HG03442 (cell line): Measurements from ENCODE around the gene ZMYND8.
"Not testable (repeated sequence)": the region's sequence is repeated elsewhere in the genome, so short reads cannot be mapped to it uniquely, and the experiment has no call there.

Experiments used
- ATAC-seq: cut with Tn5 transposase; IDR thresholded peaks from one replicate; pipeline ENCODE4 v1.9.1; 2021; ENCODE audit warnings: mild to moderate bottlenecking, moderate library complexity; ENCODE audit not compliant: unreplicated experiment

The ZMYND8 gene

DNA sequence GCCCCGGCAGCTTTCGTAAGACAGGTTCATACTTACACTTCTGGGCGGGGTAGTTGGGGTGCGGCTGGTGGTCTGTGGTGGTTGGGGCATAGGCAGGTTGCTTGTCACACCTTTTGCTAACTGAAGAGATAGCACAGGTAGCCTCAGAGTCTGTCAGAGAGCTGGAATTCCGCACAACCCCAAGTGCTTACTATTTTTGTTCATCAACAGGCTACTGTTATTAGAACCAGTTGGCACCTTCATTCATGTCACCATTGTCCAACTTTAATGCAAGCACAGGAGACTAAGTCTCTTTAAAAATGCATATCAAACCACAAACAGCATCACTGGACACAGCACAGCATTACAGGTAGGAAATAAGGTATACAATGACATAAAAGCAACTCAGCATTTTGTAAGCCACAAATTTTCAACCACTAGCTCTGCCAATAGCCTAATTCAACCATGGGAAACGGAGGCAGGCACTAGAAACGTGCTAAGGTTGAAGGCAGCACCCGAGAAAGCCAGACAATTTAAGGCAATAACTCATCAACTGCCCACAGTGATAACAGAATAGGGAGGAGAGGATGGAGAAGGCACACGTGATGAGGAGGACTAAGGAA lies 143.8 kb downstream of the ZMYND8 start:
- no peak for ATAC-seq

DNA sequence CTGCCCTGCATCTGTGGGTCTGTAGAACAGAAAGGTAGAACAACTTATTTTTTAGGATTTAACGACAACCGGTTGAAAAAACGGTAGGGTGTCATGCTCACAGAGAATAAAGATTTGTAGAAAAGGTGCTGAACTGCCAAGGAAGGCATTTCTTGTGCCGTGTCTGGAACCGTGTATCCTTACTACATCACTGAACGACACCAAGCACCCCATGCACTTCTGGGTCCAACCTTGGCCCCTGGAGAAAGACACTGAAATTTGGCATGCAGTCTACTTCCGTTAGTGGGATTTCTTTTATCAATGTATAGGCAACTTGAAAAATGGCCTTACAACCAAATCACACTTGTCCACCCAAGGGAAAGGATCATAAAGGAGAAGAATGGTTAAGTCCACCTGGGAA lies 145.5 kb downstream of the ZMYND8 start:
- no peak for ATAC-seq

DNA sequence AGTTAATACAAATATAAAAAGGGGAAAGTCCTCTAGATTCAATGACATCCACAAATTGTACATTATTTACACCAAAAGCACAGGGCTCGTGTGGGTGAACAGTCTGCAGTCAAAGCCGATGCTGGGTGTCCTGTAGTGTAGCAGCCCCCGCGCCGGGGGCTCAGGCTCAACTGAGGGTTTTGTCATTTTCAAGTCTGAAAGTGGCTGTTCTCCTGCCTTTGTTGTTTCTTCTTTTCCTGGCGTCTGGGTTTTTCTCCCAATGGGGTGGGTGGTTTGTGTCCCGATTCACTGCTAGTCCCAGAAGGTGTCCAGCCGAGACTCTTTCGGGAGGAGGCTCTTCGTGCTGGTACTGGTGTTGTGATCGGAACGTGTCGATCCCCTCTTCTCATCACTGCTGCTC lies 146.0 kb downstream of the ZMYND8 start:
- no peak for ATAC-seq

DNA sequence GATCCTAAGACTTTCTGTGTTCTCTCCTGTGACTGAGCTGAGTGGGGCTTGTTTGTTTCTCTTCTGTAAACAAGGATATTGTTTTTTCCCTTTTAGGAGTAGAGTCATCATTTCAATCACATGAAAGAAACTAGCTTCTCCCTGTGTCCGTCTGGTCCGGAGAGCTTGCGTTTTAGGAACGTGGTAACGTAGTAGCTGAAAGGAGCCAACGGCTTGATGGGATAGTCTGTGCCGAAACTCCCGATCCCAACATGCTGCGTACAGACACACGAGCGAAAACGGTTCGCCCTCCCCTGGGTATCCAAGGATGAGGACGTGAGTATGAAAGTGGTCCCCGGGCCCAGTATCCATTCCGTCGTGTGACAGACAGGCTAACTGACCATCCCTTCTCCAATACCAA lies 146.5 kb downstream of the ZMYND8 start:
- ATAC-seq, result no peak

DNA sequence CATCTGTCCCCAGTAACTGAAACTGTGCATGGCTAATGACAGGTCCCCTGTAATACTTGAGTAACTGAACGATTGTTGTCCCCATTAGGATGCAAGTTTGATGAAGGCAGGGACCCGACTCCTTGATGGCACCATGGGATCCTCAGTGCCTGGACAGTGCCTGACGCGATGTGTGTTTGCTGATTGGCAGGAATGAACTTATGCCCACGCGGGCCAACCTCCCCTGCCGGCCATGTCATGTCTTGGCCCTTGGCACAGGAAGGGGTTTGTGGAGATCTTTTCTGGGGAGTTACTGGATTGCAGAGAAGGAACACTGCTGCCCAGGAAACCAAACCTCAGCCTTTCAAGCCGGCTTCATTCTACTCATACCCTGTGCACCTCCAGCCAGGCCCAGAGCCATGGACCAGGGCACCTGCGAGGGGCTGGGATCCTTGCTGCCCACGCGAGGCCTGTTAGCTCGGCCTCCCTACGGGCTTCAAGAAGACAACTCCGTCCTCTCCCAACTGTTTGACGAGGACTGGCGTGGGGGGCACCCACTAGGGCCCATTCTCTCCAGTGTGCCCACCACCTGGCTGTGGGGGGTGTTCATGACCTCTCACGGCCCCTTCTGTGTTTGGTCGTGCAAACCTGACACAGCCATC lies 147.8 kb downstream of the ZMYND8 start:
- no peak for ATAC-seq

DNA sequence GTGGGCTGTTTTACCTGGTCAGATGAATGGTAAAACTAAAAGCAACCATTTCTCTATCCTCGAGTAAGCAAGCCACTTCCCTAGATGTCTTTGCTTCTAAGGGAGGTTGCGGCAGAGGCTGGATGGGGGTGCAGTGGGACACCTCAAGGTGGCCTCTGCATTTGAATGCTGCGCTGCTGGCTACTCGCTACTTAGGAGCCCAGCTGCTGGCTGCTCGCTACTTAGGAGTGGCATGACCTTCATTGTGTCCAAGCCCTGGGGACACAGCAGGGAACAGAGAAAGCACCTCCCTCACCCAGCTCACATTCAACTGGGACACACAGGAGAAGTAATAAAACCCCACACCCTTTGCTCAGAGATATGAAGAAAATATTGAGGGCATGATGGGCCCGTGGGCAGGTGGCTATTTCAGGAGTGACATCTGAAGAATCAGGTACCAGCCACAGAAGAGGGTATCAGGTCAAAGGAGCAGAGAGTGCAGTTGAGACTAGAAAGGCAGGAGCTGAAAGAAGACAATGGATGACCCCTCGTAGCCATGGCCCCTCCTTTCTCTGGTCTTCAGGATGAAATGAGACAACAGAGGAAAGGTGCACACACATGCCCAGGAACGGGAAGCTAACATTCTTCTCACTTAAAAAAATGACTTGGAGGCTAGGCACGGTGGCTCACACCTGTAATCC lies 149.4 kb downstream of the ZMYND8 start:
- ATAC-seq, result no peak

DNA sequence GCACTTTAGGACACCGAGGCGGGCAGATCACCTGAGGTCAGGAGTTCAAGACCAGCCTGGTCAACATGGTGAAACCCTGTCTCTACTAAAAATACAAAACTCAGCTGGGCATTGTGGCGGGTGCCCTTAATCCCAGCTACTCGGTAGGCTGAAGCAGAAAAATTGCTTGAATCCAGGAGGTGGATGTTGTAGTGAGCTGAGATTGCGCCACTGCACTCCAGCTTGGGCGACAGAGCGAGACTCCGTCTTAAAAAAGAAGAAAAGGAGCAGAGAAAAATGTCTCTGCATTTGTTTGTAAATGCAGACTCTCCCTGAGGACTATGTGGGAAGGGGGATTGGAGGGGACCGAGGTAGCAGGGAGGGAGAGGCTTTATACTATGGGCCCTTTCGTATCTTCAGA lies 149.9 kb downstream of the ZMYND8 start:
- not testable (repeated sequence) for ATAC-seq

DNA sequence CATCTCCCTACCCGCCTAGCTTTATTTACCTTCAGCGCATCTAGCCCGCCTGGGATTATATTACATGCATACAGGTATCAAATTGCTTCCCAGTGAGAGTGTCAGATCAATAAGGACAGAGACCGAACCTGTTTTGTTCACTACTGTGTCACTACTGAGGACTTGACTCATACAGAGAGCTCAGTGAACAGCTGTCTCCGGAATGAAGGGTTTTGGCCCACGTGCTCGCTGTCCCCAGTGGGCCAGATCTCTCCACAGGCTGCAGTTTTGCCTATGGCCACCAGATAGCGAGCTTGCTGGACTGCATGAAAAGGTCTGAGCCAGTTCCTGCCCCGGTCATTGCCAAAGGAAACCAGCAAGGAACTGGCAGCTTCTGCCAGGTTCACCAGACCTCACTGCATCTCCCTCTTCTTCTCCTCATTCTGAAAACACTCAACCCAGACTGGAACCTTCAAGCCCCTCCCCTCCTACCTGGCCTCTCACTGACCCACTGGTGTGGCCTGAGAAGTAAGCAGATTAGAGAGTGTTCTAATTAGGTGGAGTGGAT lies 150.8 kb downstream of the ZMYND8 start:
- no peak for ATAC-seq

DNA sequence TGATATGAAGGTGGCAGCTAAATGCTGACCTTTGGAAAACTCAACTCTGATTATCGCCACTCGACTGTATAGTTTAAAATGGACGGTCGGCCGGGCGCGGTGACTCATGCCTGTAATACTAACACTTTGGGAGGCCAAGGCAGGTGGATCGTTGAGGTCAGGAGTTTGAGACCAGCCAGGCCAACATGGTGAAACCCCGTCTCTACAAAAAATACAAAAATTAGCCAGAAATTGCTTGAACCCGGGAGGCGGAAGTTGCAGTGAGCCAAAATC lies 151.7 kb downstream of the ZMYND8 start:
- ATAC-seq, result not testable (repeated sequence)

DNA sequence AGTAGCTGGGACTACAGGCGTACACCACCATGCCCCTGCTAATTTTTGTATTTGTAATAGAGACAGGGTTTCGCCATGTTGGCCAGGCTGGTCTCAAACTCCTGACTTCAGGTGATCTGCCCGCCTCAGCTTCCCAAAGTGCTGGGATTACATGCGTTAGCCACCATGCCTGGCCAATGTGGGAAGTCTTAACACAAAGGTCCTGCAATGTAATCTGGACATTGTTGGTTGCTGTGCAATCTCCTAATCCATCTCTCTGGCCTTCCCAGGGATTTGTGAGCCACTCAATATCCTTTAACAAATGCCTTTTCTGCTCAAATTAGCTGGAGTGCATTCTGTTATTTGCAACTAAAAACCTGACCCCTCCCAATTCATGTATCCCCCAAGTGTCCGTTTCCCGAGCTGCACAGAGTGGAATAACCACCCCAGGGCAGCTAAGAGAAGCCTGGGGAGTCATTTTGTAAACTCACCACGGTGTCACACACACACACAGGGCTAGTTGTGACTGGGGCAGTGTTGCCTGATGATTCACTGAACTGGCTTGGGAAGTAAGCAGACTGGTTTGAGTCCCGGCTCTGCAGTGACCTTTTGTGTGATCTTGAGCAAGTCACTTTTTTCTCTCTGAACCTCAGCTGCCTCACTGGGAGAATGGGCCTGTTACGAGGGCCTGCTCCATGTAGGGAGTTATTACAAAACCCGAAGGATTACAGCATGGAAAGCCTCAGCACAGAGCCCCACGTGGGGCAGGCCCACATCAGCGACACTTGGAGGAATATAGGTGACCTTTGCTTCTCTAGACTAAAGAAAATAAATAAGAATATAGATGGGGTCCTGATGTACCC lies 152.3 kb downstream of the ZMYND8 start:
- ATAC-seq, result no peak

DNA sequence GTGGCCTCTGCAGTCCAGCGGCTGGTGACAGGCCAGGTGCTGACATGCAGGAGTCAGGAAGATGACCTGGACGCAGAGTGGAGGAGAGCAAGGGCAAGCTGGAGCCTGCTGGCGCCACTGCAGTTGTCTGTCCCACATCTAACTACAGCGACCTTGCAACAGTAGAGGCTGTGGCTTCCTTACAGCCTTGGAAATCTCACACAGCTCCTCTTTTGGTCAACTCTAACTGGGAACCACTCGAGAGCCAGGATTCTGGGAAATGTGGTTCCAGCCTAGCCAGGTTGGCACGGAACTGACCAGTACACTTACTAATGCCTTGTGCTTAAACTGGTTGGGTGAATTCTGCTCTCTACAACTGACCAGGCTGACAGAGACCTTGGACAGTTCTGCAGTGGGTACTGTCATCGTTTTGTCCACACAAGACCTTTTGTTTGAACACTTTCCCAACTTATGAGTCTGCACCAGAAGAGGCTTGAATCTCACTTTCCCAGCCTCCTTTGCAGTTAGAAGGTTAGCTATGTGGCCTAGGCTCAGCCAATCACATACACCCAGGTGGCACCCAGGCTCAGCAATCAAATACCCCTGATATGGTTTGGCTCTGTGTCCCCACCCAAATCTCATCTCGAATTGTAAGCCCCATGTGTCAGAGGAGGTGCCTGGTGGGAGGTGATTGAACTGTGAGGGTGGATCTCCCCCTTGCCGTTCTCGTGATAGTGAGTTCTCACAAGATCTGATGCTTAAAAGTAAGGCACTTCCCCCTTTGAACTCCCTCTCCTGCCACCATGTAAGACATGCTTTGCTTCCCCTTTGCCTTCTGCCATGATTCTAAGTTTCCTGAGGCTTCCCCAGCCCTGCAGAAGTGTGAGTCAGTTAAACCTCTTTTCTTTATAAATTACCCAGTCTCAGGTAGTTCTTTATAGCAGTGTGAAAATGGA lies 153.5 kb downstream of the ZMYND8 start:
- ATAC-seq, result no peak

DNA sequence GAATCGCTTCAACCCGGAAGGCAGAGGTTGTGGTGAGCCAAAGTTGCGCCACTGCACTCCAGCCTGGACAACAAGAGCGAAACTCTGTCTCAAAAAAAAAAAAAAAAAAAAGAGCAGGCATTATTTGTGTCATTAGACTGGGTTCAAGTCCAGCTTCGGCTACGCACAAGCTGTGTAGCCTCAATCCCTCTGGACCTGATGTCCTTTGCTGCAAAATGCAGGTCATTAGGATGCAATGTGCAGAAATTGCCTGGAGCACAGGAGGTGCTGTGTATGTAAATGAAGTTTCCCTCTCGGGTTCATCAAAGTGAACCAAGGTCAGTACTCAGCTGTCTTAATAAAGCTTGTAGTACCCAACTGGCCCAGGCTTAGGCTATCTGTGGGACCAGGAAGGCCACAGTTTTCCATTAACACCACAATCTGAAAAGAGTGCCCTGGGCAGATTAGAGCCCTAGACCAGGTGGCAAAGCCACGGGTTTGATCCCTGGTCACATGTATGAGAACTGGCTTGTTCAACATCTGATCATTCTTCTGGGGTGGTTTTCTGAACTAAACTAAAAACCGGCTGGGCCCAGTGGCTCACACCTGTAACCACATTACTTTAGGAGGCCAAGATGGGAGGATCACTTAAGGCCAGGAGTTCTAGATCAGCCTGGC lies 155.3 kb downstream of the ZMYND8 start:
- ATAC-seq, result no peak

DNA sequence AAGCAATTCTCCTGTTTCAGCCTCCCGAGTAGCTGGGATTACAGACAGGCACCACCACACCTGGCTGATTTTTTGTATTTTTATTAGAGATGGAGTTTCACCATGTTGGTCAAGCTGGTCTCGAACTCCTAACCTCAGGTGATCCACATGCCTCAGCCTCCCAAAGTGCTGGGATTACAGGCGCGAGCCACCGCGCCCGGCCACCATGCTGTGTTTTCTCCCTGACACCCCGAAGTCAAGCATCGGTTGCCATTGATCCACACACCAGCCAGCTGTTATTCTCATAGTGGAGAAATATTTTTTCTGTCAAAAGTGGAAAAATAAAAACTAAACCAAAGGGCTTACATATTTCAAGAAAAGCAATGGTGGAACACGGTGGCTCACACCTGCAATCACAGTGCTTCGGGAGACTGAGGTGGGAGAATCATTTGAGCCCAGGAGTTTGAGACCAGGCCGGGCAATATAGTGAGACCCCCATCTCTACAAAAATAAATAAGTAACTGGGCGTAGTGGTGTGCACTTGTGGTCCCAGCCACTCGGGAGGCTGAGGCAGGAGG lies 157.4 kb downstream of the ZMYND8 start:
- ATAC-seq, result no peak

DNA sequence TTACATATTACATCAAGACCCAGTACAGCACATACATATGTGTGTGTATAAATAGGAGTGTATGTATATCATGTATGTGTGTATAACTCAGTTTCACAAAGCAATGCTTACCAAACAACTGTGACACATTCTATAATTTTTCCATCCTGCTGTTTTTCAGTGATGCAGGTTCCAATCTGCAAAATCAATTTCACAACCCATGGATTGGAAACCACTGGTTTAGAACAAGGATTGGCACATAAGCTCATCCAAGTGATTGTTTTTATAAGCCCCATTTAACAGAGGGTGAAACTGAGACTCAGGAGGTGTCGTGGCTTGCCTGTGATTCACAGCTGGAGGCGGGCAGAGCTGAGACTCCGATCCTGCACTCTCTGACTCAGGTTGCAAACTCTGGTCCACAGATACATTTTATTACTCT lies 158.2 kb downstream of the ZMYND8 start:
- no peak for ATAC-seq

DNA sequence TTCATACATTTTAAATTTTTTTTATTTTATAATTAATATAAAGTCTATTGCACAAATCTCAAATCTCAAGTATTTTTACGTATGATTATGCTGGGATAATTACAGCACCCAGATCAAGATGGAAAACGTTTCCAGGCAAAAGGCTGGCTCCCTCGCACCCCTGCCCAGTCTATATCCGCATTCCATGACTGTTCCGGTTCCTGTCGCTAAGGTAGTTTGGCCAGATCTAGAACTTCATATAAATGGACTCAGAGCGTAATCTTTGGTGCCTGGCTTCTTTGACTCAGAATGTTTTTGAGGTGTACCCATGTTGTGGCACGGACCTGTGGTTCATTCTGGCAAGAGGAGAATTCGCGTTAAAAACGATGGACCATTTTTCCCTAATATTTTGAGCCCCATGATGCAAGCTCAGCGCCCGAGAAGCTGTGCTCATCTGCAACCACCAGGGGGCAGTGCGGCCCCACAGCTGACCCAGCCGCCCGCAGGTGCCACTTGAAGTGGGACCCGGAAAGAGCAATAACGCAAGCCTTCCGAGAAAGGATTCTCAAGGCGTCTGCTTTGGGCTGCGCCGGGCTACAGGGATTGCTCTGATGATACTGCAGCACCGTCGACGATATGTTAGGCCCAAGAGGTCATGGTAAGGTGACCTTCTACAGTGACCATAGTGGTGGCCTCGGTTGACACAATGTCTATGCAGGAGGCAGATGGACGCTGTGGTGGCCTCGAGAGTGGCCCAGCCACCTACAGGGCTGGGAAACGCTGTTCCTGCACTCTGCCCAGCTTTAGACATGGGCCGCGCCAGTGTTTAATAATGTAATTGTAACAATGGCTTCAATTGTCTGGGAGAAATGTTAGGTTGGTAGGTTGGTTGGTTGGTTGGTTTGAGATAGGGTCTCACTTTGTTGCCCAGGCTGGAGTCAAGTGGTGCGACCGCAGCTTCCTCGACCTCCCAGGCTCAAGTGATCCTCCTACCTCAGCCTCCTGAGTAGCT lies 160.1 kb downstream of the ZMYND8 start:
- ATAC-seq, result no peak

DNA sequence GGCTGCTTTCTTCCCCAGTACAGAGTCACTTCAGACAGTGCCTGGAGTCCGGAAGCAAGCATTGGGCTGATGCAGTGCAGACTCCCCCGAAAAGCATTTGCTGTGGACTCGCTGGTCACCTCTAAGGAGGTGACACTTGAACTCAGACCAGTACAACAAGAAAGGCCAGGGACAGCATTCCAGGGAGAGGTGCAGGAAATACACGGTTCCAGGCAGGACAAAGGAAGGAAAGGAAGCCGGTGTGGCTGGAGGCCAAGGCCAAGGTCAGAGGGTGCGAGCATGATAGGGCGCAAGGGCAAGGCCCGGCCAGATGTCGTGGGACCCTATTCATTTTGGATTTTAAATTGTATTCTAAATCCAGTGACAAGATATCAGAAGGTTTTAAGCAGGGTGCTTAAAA lies 160.9 kb downstream of the ZMYND8 start:
- ATAC-seq, result no peak

DNA sequence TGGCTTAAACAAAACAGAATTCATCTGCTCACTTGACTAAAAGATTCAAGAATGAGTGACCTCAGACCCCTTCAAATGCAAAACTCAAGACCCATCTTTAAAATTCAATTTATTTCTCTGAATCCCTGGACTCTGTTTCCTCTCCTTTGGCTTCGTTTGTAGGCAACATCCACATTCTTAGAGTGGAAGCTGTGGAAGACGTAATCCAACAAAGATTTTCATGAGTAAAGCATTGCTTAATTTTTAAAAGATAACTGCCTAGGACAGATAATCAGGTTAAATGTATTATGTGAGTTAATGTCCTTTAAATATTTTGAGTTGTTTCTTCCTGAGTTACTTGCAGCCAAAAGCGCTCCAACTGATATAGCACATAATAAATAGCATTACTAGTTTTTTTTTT lies 164.5 kb downstream of the ZMYND8 start:
- ATAC-seq, result no peak

DNA sequence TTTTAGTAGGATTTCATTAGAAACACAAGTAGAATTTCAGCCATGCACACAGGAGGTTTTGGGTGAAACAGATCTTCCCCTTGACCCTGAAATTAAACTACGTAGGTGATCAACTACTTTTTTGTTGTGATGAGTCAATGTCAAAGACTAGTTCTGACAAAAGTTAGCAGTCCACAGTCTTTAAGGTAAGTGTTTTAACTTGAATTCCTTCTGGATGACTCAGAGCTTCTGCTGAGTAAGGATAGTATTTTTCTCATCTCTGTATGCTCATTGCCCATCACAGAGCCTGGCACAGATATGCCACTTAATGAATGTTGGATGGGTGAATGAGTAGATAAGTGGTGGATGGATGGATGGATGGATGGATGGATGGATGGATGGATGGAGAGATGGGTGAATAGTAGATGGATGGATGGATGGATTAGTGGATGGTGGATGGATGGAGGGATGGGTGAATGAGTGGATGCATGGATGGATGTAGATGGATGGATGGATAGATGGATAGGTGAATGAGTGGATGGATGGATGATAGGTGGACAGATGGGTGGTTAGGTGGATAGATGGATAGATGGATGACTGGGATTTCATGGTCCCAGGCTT lies 165.3 kb downstream of the ZMYND8 start:
- ATAC-seq, result no peak
